HUES6 (cell line): ENCODE results near the gene RAB27A.
"Not testable (repeated sequence)": the region's sequence is repeated elsewhere in the genome, so short reads cannot be mapped to it uniquely, and the experiment has no call there.

ENCODE experiments used
- H3K27ac ChIP-seq: 2 replicates; pipeline ENCODE4 v1.7.0; 2013; ENCODE audit warnings: low read depth, mild to moderate bottlenecking, low read length, inconsistent platforms
- H3K27me3 ChIP-seq: 2 replicates; pipeline ENCODE4 v1.6.1; 2013; ENCODE audit warnings: low read length; ENCODE audit not compliant: control insufficient read depth, insufficient read depth
- H3K36me3 ChIP-seq: 2 replicates; pipeline ENCODE4 v1.6.1; 2013; ENCODE audit warnings: low read length; ENCODE audit not compliant: control insufficient read depth, insufficient read depth
- H3K4me1 ChIP-seq: 2 replicates; pipeline ENCODE4 v1.6.1; 2013; ENCODE audit warnings: low read length; ENCODE audit not compliant: control insufficient read depth, insufficient read depth
- H3K4me3 ChIP-seq: 2 replicates; pipeline ENCODE4 v1.5.1; 2013; ENCODE audit warnings: low read depth, low read length
- H3K9ac ChIP-seq: one replicate; pipeline ENCODE4 v1.6.1; 2013; ENCODE audit warnings: mild to moderate bottlenecking, low read length
- H3K9me3 ChIP-seq: 2 replicates; pipeline ENCODE4 v1.6.1; 2013; ENCODE audit warnings: low read depth, low read length; ENCODE audit not compliant: control insufficient read depth, insufficient read depth

Gene RAB27A

GRCh38 chr15:55280589-55280988, 9.0 kb downstream of the RAB27A start:
- H3K4me3 ChIP-seq, H3K9me3 ChIP-seq, H3K27ac ChIP-seq, H3K9ac ChIP-seq, H3K27me3 ChIP-seq, H3K36me3 ChIP-seq, H3K4me1 ChIP-seq: not testable (repeated sequence)

- Histone ChIP-seq H3K4me1 (peaks cover 4% of the 10 kb centered on the region; the same call in 1 of the 2 replicates), H3K9ac (no peak overlapping the region), H3K36me3 (no peaks in the 10 kb centered on the region), H3K27me3 (no peaks in the 10 kb centered on the region), H3K27ac (no peak overlapping the region), H3K4me3 (no peak overlapping the region), H3K9me3 (no peaks in the 10 kb centered on the region)
Measured at GRCh38 chr15:55279746-55280351, 9.8 kb downstream of the RAB27A start.

- Histone ChIP-seq H3K27ac (no peak overlapping the region), H3K4me3 (no peak overlapping the region), H3K9ac (no peak overlapping the region)
Measured at GRCh38 chr15:55279100-55279745, 10.4 kb downstream of the RAB27A start.

GRCh38 chr15:55277715-55278114, 11.9 kb downstream of the RAB27A start:
- Histone ChIP-seq H3K9ac (no peak overlapping the region), H3K27ac (no peak overlapping the region), H3K9me3 (no peaks in the 10 kb centered on the region), H3K4me1 (no peaks in the 10 kb centered on the region; the same call in 1 of the 2 replicates), H3K4me3 (no peak overlapping the region), H3K36me3 (no peaks in the 10 kb centered on the region), H3K27me3 (no peaks in the 10 kb centered on the region)

More at GRCh38 chr15:55279100-55279745, 10.4 kb downstream of the RAB27A start:
- Histone ChIP-seq H3K36me3 (no peaks in the 10 kb centered on the region), H3K4me1 (no peaks in the 10 kb centered on the region; the same call in 1 of the 2 replicates), H3K27me3 (no peaks in the 10 kb centered on the region), H3K9me3 (no peaks in the 10 kb centered on the region)

GRCh38 chr15:55277116-55277564, 12.5 kb downstream of the RAB27A start:
- Histone ChIP-seq H3K27me3 (no peaks in the 10 kb centered on the region), H3K27ac (no peak overlapping the region), H3K4me1 (no peaks in the 10 kb centered on the region), H3K4me3 (no peak overlapping the region), H3K9me3 (no peaks in the 10 kb centered on the region), H3K9ac (no peak overlapping the region), H3K36me3 (no peaks in the 10 kb centered on the region)

- Histone ChIP-seq H3K9ac (no peak overlapping the region), H3K4me3 (no peak overlapping the region), H3K27ac (no peak overlapping the region), H3K36me3 (no peaks in the 10 kb centered on the region), H3K4me1 (no peaks in the 10 kb centered on the region), H3K9me3 (no peaks in the 10 kb centered on the region), H3K27me3 (no peaks in the 10 kb centered on the region)
Measured at GRCh38 chr15:55276324-55276723, 13.3 kb downstream of the RAB27A start.

GRCh38 chr15:55270291-55270690, 19.3 kb downstream of the RAB27A start:
- no peaks in the 10 kb centered on the region for H3K9me3 ChIP-seq
- H3K27me3 ChIP-seq = no peaks in the 10 kb centered on the region
- H3K27ac ChIP-seq = no peak overlapping the region
- H3K4me3 ChIP-seq = no peak overlapping the region
- no peaks in the 10 kb centered on the region for H3K36me3 ChIP-seq
- H3K4me1 ChIP-seq = no peaks in the 10 kb centered on the region
- no peak overlapping the region for H3K9ac ChIP-seq

- no peaks in the 10 kb centered on the region for H3K4me1 ChIP-seq
- H3K9me3 ChIP-seq = no peaks in the 10 kb centered on the region
- no peak overlapping the region for H3K27ac ChIP-seq
- no peak overlapping the region for H3K4me3 ChIP-seq
- no peaks in the 10 kb centered on the region for H3K36me3 ChIP-seq
- H3K9ac ChIP-seq = no peak overlapping the region
- no peaks in the 10 kb centered on the region for H3K27me3 ChIP-seq
Measured at GRCh38 chr15:55268176-55268695, 21.4 kb downstream of the RAB27A start.

- Histone ChIP-seq H3K9me3 (no peaks in the 10 kb centered on the region), H3K4me3 (no peak overlapping the region), H3K27ac (no peak overlapping the region), H3K27me3 (no peaks in the 10 kb centered on the region), H3K36me3 (no peaks in the 10 kb centered on the region), H3K9ac (no peak overlapping the region), H3K4me1 (no peaks in the 10 kb centered on the region)
Measured at GRCh38 chr15:55267401-55268175, 22.0 kb downstream of the RAB27A start.

GRCh38 chr15:55266547-55266946, 23.1 kb downstream of the RAB27A start:
- no peaks in the 10 kb centered on the region for H3K36me3 ChIP-seq
- H3K27ac ChIP-seq = no peak overlapping the region
- no peak overlapping the region for H3K9ac ChIP-seq
- no peaks in the 10 kb centered on the region for H3K27me3 ChIP-seq
- H3K4me1 ChIP-seq = no peaks in the 10 kb centered on the region
- no peak overlapping the region for H3K4me3 ChIP-seq
- H3K9me3 ChIP-seq = no peaks in the 10 kb centered on the region
